ENCODE results near the gene RING1. TPM values are rescaled to one million over a fixed set of nuclear protein-coding genes. Genes with fewer than 3 reads are reported as not detected.

Gene RING1
- total RNA-seq, 3 donors from 2014 or later (not counting 1 experiment from before 2014, with no cell fraction given), result 34.5 to 40.3 (median 36.5) TPM

DNA sequence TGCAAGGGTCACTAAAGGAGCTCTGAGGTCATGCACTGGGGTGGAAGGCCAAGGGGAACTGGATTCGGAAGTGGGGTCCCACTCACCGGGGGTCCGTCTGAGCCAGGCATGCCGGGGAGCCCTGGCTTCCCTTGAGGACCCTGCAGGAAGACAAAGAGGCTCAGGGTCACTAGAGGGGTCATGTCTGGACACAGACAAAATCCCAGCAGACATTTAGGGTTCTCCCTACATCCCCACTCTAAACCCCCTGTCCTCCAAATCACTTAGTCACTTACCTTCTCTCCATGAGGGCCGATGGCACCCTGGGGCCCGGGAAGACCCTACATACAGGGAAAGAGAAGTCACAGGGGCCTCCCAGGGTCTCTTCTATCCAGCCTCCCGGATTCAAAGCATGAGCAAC is 31.4 kb upstream of the RING1 start:
- no peak overlapping the region for H3K4me3 ChIP-seq (ENCODE audit: low read length)
- Mint-ChIP-seq H3K4me1 (no peaks in the 10 kb centered on the region), H3K27me3 (ENCODE audit: low read depth in 2 of 2) (peaks cover 7 to 16% of the 10 kb centered on the region in 2 donors), H3K9me3 (no peaks in the 10 kb centered on the region), H3K36me3 (no peaks in the 10 kb centered on the region), H3K27ac (no peak overlapping the region), H3K4me3 (no peak overlapping the region)
- H3K4me1 ChIP-seq (ENCODE audit: control insufficient read depth, insufficient read depth, low read length), result no peaks in the 10 kb centered on the region
- no peak for ATAC-seq
- H3K36me3 ChIP-seq (ENCODE audit: control insufficient read depth, insufficient read depth, low read length), result no peaks in the 10 kb centered on the region
- TF ChIP-seq CTCF (IDR thresholded peaks at IDR 0.05), result no peak
- intact Hi-C loops (cut with micrococcal nuclease), result no loop called here
- 90% methylated on average over 7 of the region's 7 CpGs for WGBS (ENCODE audit: insufficient coverage)
- DNase-seq, result no peak
- H3K27ac ChIP-seq (ENCODE audit: low read length), result no peak overlapping the region
- no peaks in the 10 kb centered on the region for H3K9me3 ChIP-seq (ENCODE audit: control insufficient read depth, insufficient read depth, low read length)
- no peaks in the 10 kb centered on the region for H3K27me3 ChIP-seq (ENCODE audit: control insufficient read depth, insufficient read depth, low read length)

DNA sequence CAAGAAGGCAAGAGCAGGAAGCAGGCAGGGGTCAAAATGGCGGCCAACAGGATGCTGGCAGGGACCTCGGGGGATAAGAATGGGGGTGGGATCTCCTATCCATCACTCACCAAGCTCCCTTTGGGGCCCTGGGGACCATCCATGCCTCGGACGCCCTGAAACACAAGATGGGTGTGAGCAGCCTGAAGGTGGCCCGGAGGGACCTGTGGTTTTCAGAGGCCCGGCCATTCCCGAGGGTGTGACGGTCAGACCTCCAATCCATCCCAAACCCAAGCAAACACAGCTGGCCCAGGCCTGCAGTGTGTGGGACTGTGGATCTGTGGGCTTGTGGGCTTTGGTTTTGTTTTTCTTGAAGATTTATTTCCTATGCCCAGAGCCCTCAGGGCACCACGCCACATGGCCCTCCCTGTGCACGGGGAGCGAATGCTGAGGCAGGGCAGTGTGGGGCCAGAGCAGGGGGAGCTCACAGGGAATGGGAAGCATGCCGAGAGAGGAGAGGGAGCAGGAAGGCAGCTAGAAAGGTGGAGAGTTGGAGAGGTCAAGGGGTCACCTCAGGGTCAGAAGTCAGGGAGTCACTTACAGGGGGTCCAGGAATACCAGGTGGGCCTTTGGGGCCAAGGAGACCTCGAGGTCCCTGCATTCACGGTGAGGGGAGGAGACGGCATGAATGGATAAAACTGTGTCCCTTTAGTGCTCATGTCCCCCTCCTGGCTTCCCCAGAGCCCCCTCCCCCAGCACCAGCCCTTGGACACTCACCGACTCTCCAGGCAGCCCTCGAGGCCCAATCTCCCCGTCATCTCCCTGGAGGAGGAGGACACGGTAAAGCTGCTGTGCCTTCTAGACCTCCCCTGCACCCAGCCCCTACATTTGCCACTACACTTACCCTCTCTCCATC is 30.5 kb upstream of the RING1 start:
- DNase-seq (no peak), ATAC-seq (no peak)
- no peak for TF ChIP-seq CTCF (IDR thresholded peaks at IDR 0.05)
- 88% methylated on average over 15 of the region's 19 CpGs for WGBS (ENCODE audit: insufficient coverage)
- H3K9me3 Mint-ChIP-seq, result peaks cover 1 to 2% of the 10 kb centered on the region in 2 donors
- H3K27me3 Mint-ChIP-seq (ENCODE audit: low read depth in 2 of 2), result peaks cover 7 to 16% of the 10 kb centered on the region in 2 donors
- peaks cover 3% of the 10 kb centered on the region for H3K36me3 Mint-ChIP-seq
- peaks cover 3 to 4% of the 10 kb centered on the region in 2 donors for H3K4me1 Mint-ChIP-seq
- no peaks in the 10 kb centered on the region for H3K27me3 ChIP-seq (ENCODE audit: control insufficient read depth, insufficient read depth, low read length)
- H3K4me3 Mint-ChIP-seq, result no peak overlapping the region
- H3K4me1 ChIP-seq (ENCODE audit: control insufficient read depth, insufficient read depth, low read length), result peaks cover under 1% of the 10 kb centered on the region
- intact Hi-C loops (cut with micrococcal nuclease), result no loop called here
- H3K4me3 ChIP-seq (ENCODE audit: low read length), result no peak overlapping the region
- H3K27ac Mint-ChIP-seq, result no peak overlapping the region
- no peaks in the 10 kb centered on the region for H3K36me3 ChIP-seq (ENCODE audit: control insufficient read depth, insufficient read depth, low read length)
- H3K27ac ChIP-seq (ENCODE audit: low read length), result no peak overlapping the region
- peaks cover under 1% of the 10 kb centered on the region for H3K9me3 ChIP-seq (ENCODE audit: control insufficient read depth, insufficient read depth, low read length)

GRCh38 chr6:33178755-33179475 is 29.4 kb upstream of the RING1 start:
- H3K9me3 ChIP-seq (ENCODE audit: control insufficient read depth, insufficient read depth, low read length), result peaks cover 3% of the 10 kb centered on the region
- intact Hi-C loops (cut with micrococcal nuclease), result no loop called here
- ATAC-seq (no peak), DNase-seq (no peak)
- Mint-ChIP-seq H3K4me1 (peaks cover 15% of the 10 kb centered on the region in 2 donors), H3K27ac (no peak overlapping the region), H3K4me3 (no peak overlapping the region), H3K27me3 (ENCODE audit: low read depth in 2 of 2) (peaks cover 7 to 16% of the 10 kb centered on the region in 2 donors), H3K9me3 (peaks cover 8 to 11% of the 10 kb centered on the region in 2 donors), H3K36me3 (peaks cover 13% of the 10 kb centered on the region)
- no peaks in the 10 kb centered on the region for H3K27me3 ChIP-seq (ENCODE audit: control insufficient read depth, insufficient read depth, low read length)
- 89% methylated on average over 8 of the region's 10 CpGs for WGBS (ENCODE audit: insufficient coverage)
- peaks cover 10% of the 10 kb centered on the region for H3K4me1 ChIP-seq (ENCODE audit: control insufficient read depth, insufficient read depth, low read length)
- no peaks in the 10 kb centered on the region for H3K36me3 ChIP-seq (ENCODE audit: control insufficient read depth, insufficient read depth, low read length)
- H3K4me3 ChIP-seq (ENCODE audit: low read length), result no peak overlapping the region
- TF ChIP-seq CTCF (IDR thresholded peaks at IDR 0.05), result no peak
- no peak overlapping the region for H3K27ac ChIP-seq (ENCODE audit: low read length)

Data from natural killer cell (primary cell).